Activated CD8-positive, alpha-beta memory T cell treated with anti-CD3 and anti-CD28 coated beads for 36 hours (primary cell): ENCODE measurements around the gene GSTA4. TPM values are rescaled to one million over a fixed set of nuclear protein-coding genes. Genes with fewer than 3 reads are reported as not detected.

ENCODE experiments used
- CTCF ChIA-PET: fragments of 350-600 bp; sonication (Branson Sonifier 250); formaldehyde crosslinking; loops from one replicate; lab custom pipeline; 2021; ENCODE audit warnings: antibody characterized with exemption; lab: Charles Lee
- POLR2A ChIA-PET: fragments of 350-600 bp; sonication (Branson Sonifier 250); formaldehyde crosslinking; loops from one replicate; lab custom pipeline; 2021; ENCODE audit warnings: antibody characterized with exemption; lab: Charles Lee
- total RNA-seq, 2 experiments: library from RNA; stranded (reverse); gene quantifications; one replicate each; pipeline ENCODE4 v1.2.3, GENCODE V29; 2021

Gene GSTA4
- total RNA-seq, result 1 to 10 TPM; 8.4 to 8.6 TPM

GRCh38 chr6:52995089-52995912, at the start of gene GSTA4:
GSTA4 (minus strand) TSS chr6:52995284; CDS start chr6:52994243, 1,041 bp downstream.
- CTCF ChIA-PET, result interaction anchor here (0.6 to 1.9 kb wide), 9 partner anchors 11 to 498 kb away, joined by 3 to 7 read pairs (median 4); partner anchors contain the start of gene FBXO9
- POLR2A ChIA-PET, result interaction anchor here (1.1 to 1.5 kb wide), 2 partner anchors 70 to 72 kb away, joined by 4 to 5 read pairs; partner anchors contain the start of gene FBXO9

GRCh38 chr6:53044572-53044971, 49.5 kb upstream of the GSTA4 start:
- POLR2A ChIA-PET, result no interaction called here
- CTCF ChIA-PET, result no interaction called here

GRCh38 chr6:53044071-53044470, 49.0 kb upstream of the GSTA4 start:
- POLR2A ChIA-PET, result no interaction called here
- CTCF ChIA-PET, result no interaction called here

GRCh38 chr6:53043581-53043980, 48.5 kb upstream of the GSTA4 start:
- ChIA-PET POLR2A (no interaction called here), CTCF (interaction anchor here (0.6 kb wide), 1 partner anchor 337 kb away, joined by 3 read pairs; no protein-coding TSS in a partner anchor)

GRCh38 chr6:53042112-53042511, 47.0 kb upstream of the GSTA4 start:
- CTCF ChIA-PET, result no interaction called here

GRCh38 chr6:53041356-53041755, 46.3 kb upstream of the GSTA4 start:
- POLR2A ChIA-PET, result no interaction called here
- CTCF ChIA-PET, result no interaction called here

More at GRCh38 chr6:53042112-53042511, 47.0 kb upstream of the GSTA4 start:
- POLR2A ChIA-PET, result no interaction called here

- CTCF ChIA-PET, result interaction anchor here (0.7 kb wide), 1 partner anchor 42 kb away, joined by 3 read pairs; no protein-coding TSS in a partner anchor
- POLR2A ChIA-PET, result no interaction called here
Measured at GRCh38 chr6:53038596-53038995, 43.5 kb upstream of the GSTA4 start.

GRCh38 chr6:53038141-53038540, 43.1 kb upstream of the GSTA4 start:
- ChIA-PET CTCF (interaction anchor here (0.7 kb wide), 1 partner anchor 42 kb away, joined by 3 read pairs; no protein-coding TSS in a partner anchor), POLR2A (no interaction called here)

- POLR2A ChIA-PET, result no interaction called here
- CTCF ChIA-PET, result no interaction called here
Measured at GRCh38 chr6:53035549-53036213, 40.6 kb upstream of the GSTA4 start.

GRCh38 chr6:53033764-53034163, 38.7 kb upstream of the GSTA4 start:
- ChIA-PET CTCF (no interaction called here), POLR2A (no interaction called here)

- ChIA-PET POLR2A (no interaction called here), CTCF (no interaction called here)
Measured at GRCh38 chr6:53032849-53033248, 37.8 kb upstream of the GSTA4 start.

- CTCF ChIA-PET, result no interaction called here
- POLR2A ChIA-PET, result no interaction called here
Measured at GRCh38 chr6:53031281-53031680, 36.2 kb upstream of the GSTA4 start.

GRCh38 chr6:53029761-53030160, 34.7 kb upstream of the GSTA4 start:
- ChIA-PET CTCF (no interaction called here), POLR2A (no interaction called here)

GRCh38 chr6:53029257-53029656, 34.2 kb upstream of the GSTA4 start:
- CTCF ChIA-PET, result no interaction called here

GRCh38 chr6:53028467-53028866, 33.4 kb upstream of the GSTA4 start:
- POLR2A ChIA-PET, result no interaction called here
- CTCF ChIA-PET, result no interaction called here

More at GRCh38 chr6:53029257-53029656, 34.2 kb upstream of the GSTA4 start:
- POLR2A ChIA-PET, result no interaction called here

GRCh38 chr6:53027131-53027718, 32.1 kb upstream of the GSTA4 start:
- ChIA-PET POLR2A (no interaction called here), CTCF (no interaction called here)

GRCh38 chr6:53026526-53026925, 31.4 kb upstream of the GSTA4 start:
- ChIA-PET CTCF (no interaction called here), POLR2A (no interaction called here)

- ChIA-PET CTCF (no interaction called here), POLR2A (no interaction called here)
Measured at GRCh38 chr6:53023323-53023722, 28.2 kb upstream of the GSTA4 start.

- POLR2A ChIA-PET, result no interaction called here
- CTCF ChIA-PET, result interaction anchor here (0.7 kb wide), 1 partner anchor 419 kb away, joined by 3 read pairs; no protein-coding TSS in a partner anchor
Measured at GRCh38 chr6:53020005-53020744, 25.1 kb upstream of the GSTA4 start.
